HCT116 (cell line): Measurements from ENCODE around the gene MYH11. TPM values are rescaled to one million over a fixed set of nuclear protein-coding genes. Genes with fewer than 3 reads are reported as not detected.

Experiments
- ATAC-seq: fragments of 200-7000 bp; cut with Tn5 transposase; 2 replicates; pipeline ENCODE4 v1.9.1; 2020; ENCODE audit warnings: mild to moderate bottlenecking, moderate library complexity
- BruUV-seq: library from RNA; stranded (reverse); fragments of 400-500 nt; replicated peaks from 2 replicates; lab custom pipeline; 2021; lab: Mats Ljungman, UMichigan
- CTCF ChIA-PET: fragments of 300-600 bp; sonication (Branson Sonifier 250); formaldehyde crosslinking; loops from one replicate; lab custom pipeline; 2021; ENCODE audit warnings: antibody characterized with exemption; lab: Charles Lee
- POLR2A ChIA-PET: fragments of 300-600, 350-600 bp; sonication (Branson Sonifier 250); formaldehyde crosslinking; loops from one replicate; lab custom pipeline; 2021; ENCODE audit warnings: antibody characterized with exemption; lab: Charles Lee
- RAD21 ChIA-PET, 2 experiments: fragments of 300-600 bp; sonication (Branson Sonifier 250); formaldehyde crosslinking; loops; one replicate each; lab custom pipeline; 2023; ENCODE audit warnings: low total read pairs in 2 of 2; ENCODE audit not compliant: uncharacterized antibody in 2 of 2, unreplicated experiment in 2 of 2, low non-redundant PET in 1 of 2; lab: Charles Lee
- DNase-seq: peaks from one replicate; pipeline ENCODE4 v3.0.0-alpha.2; 2010; ENCODE audit warnings: low read depth, low spot score
- H2AFZ ChIP-seq: fragments of 200-600 bp; shearing (Covaris generic), sonication (generic); 2 replicates; pipeline ENCODE4 v1.6.1; 2017; ENCODE audit warnings: low read depth, mixed run types, mixed read lengths, antibody characterized with exemption, low read length; ENCODE audit not compliant: poor library complexity, severe bottlenecking
- H3K27ac ChIP-seq: 2 replicates; pipeline ENCODE4 v1.5.1; 2012; ENCODE audit warnings: low read depth, low read length
- H3K27me3 ChIP-seq: fragments of 200-600 bp; sonication (generic); 2 replicates; pipeline ENCODE4 v1.6.1; 2016; ENCODE audit warnings: mixed run types, low read length, mixed read lengths; ENCODE audit not compliant: insufficient read depth
- H3K36me3 ChIP-seq, 2 experiments: fragments of 200-500 bp in 1 of 2; fragments of 200-600 bp in 1 of 2; sonication (Bioruptor generic) in 1 of 2; sonication (generic) in 1 of 2; 2 replicates each; pipeline versions ENCODE4 v1.5.1 to v1.6.1; 2014 to 2016; ENCODE audit warnings: low read length in 2 of 2, inconsistent platforms in 1 of 2, mixed read lengths in 1 of 2, mixed run types in 1 of 2; ENCODE audit not compliant: insufficient read depth in 2 of 2, control insufficient read depth in 1 of 2
- H3K4me1 ChIP-seq, 2 experiments: fragments of 200-600 bp in 1 of 2; sonication (generic) in 1 of 2; 2 replicates each; pipeline versions ENCODE4 v1.5.1 to v1.6.1; 2012 to 2017; ENCODE audit warnings: low read length in 2 of 2, inconsistent platforms in 1 of 2, mild to moderate bottlenecking in 1 of 2, mixed read lengths in 1 of 2, mixed run types in 1 of 2, moderate library complexity in 1 of 2; ENCODE audit not compliant: insufficient read depth in 2 of 2, control insufficient read depth in 1 of 2
- H3K4me2 ChIP-seq: fragments of 200-600 bp; sonication (generic); 2 replicates; pipeline ENCODE4 v1.6.1; 2017; ENCODE audit warnings: mixed run types, low read length, mixed read lengths
- H3K4me3 ChIP-seq, 2 experiments: fragments of 200-600 bp in 1 of 2; sonication (generic) in 1 of 2; replicated peaks in 1 of 2; 2 replicates each; pipeline ENCODE4 v1.5.1; 2011 to 2016; ENCODE audit warnings: low read length in 2 of 2, control low read depth in 1 of 2, low read depth in 1 of 2, mild to moderate bottlenecking in 1 of 2, mixed read lengths in 1 of 2, mixed run types in 1 of 2
- H3K79me2 ChIP-seq: fragments of 200-600 bp; sonication (generic); 2 replicates; pipeline ENCODE4 v1.6.1; 2017; ENCODE audit warnings: mild to moderate bottlenecking, mixed run types, low read length, moderate library complexity, mixed read lengths; ENCODE audit not compliant: insufficient read depth
- H3K9ac ChIP-seq: fragments of 200-600 bp; sonication (generic); 2 replicates; pipeline ENCODE4 v1.6.1; 2016; ENCODE audit warnings: low read length, mixed read lengths
- H3K9me2 ChIP-seq: fragments of 200-600 bp; sonication (generic), shearing (Covaris generic); 2 replicates; pipeline ENCODE4 v1.6.1; 2017; ENCODE audit warnings: mixed run types, mild to moderate bottlenecking, moderate library complexity; ENCODE audit not compliant: insufficient read depth
- H3K9me3 ChIP-seq, 2 experiments: fragments of 200-500 bp in 1 of 2; fragments of 200-600 bp in 1 of 2; sonication (Bioruptor generic) in 1 of 2; sonication (generic) in 1 of 2; 2 replicates each; pipeline ENCODE4 v1.6.1; 2014 to 2017; ENCODE audit warnings: low read length in 2 of 2, mixed read lengths in 2 of 2, inconsistent platforms in 1 of 2, low read depth in 1 of 2, mild to moderate bottlenecking in 1 of 2, mixed run types in 1 of 2, moderate library complexity in 1 of 2; ENCODE audit not compliant: control insufficient read depth in 1 of 2, insufficient read depth in 1 of 2
- H4K20me1 ChIP-seq: fragments of 200-600 bp; sonication (generic), shearing (Covaris generic); 2 replicates; pipeline ENCODE4 v1.6.1; 2017; ENCODE audit warnings: mixed run types, mild to moderate bottlenecking, moderate library complexity; ENCODE audit not compliant: insufficient read depth
- CBX3 ChIP-seq: IDR thresholded peaks from 2 replicates; pipeline ENCODE4 v1.6.1; 2012; ENCODE audit warnings: low read depth
- CEBPB ChIP-seq: IDR thresholded peaks from 2 replicates; pipeline ENCODE4 v1.6.1; 2012; ENCODE audit warnings: low read depth
- ELF1 ChIP-seq: IDR thresholded peaks from 2 replicates; pipeline ENCODE4 v1.6.1; 2012; ENCODE audit warnings: low read depth, borderline replicate concordance
- EZH2 ChIP-seq: fragments of 200-600 bp; sonication (generic); IDR thresholded peaks from 2 replicates; pipeline ENCODE4 v1.6.1; 2017; ENCODE audit warnings: antibody characterized with exemption, mixed run types
- EZH2phosphoT487 ChIP-seq: fragments of 200-600 bp; IDR thresholded peaks from 2 replicates; pipeline ENCODE4 v1.6.1; 2018; ENCODE audit warnings: antibody characterized with exemption, borderline replicate concordance
- FOSL1 ChIP-seq: IDR thresholded peaks from 2 replicates; pipeline ENCODE4 v1.6.1; 2012; ENCODE audit warnings: low read depth
- JUND ChIP-seq: IDR thresholded peaks from 2 replicates; pipeline ENCODE4 v1.6.1; 2012
- POLR2A ChIP-seq: IDR thresholded peaks from 2 replicates; pipeline ENCODE4 v1.7.0; 2011; ENCODE audit warnings: borderline replicate concordance; ENCODE audit not compliant: insufficient read depth, insufficient read length; ENCODE audit errors: extremely low read depth
- RAD21 ChIP-seq: IDR thresholded peaks from 2 replicates; pipeline ENCODE4 v1.6.1; 2012; ENCODE audit warnings: low read depth, mild to moderate bottlenecking
- SIN3A ChIP-seq: IDR thresholded peaks from 2 replicates; pipeline ENCODE4 v1.6.1; 2012; ENCODE audit warnings: low read depth
- SRF ChIP-seq: IDR thresholded peaks from 2 replicates; pipeline ENCODE4 v1.6.1; 2012; ENCODE audit warnings: low read depth
- TCF7L2 ChIP-seq: IDR thresholded peaks from 2 replicates; pipeline ENCODE4 v1.7.0; 2011; ENCODE audit warnings: borderline replicate concordance, inconsistent platforms; ENCODE audit not compliant: insufficient read depth, insufficient read length; ENCODE audit errors: extremely low read depth
- YY1 ChIP-seq: IDR thresholded peaks from 2 replicates; pipeline ENCODE4 v1.6.1; 2011; ENCODE audit warnings: low read length, low read depth, moderate library complexity, mild to moderate bottlenecking; ENCODE audit not compliant: insufficient replicate concordance; ENCODE audit errors: extremely low read depth
- ZFX ChIP-seq: fragments of 450-650 bp; IDR thresholded peaks from 2 replicates; pipeline ENCODE4 v1.6.1; 2017
- ZNF274 ChIP-seq: fragments of 200-500 bp; sonication (Bioruptor generic); IDR thresholded peaks from 2 replicates; pipeline ENCODE4 v1.6.1; 2014; ENCODE audit warnings: mild to moderate bottlenecking, low read depth, low read length, inconsistent platforms
- intact Hi-C: fragments of 100-400 bp; cut with micrococcal nuclease; formaldehyde crosslinking; loops from 2 replicates; pipeline ENCODE4 v1.10.0; 2022
- total RNA-seq: library from RNA; stranded (reverse); gene quantifications from one replicate; pipeline ENCODE4 v1.2.1, GENCODE V29; 2021; ENCODE audit not compliant: unreplicated experiment
- TF ChIP-seq, protein P1 (sequence below), 3 experiments: fragments of 200-600 bp in 1 of 3; sonication (generic) in 1 of 3; IDR thresholded peaks in 2 of 3; conservative IDR thresholded peaks in 1 of 3; 2 replicates each; pipeline ENCODE4 v1.5.1; 2012 to 2017; ENCODE audit warnings: low read depth in 2 of 3, low read length in 2 of 3, antibody characterized with exemption in 1 of 3, borderline replicate concordance in 1 of 3, control low read depth in 1 of 3, mild to moderate bottlenecking in 1 of 3, mixed read lengths in 1 of 3, mixed run types in 1 of 3, moderate library complexity in 1 of 3; ENCODE audit not compliant: insufficient read depth in 1 of 3
- TF ChIP-seq, protein P2 (sequence below): IDR thresholded peaks from 2 replicates; pipeline ENCODE4 v1.6.1; 2012; ENCODE audit warnings: low read depth
- TF ChIP-seq, protein P3 (sequence below): IDR thresholded peaks from 2 replicates; pipeline ENCODE4 v1.6.1; 2012
- TF ChIP-seq, protein P4 (sequence below): IDR thresholded peaks from 2 replicates; pipeline ENCODE4 v1.6.1; 2012

The MYH11 gene
- total RNA-seq, 1 experiment from 2014 or later, result 0.61 TPM

DNA sequence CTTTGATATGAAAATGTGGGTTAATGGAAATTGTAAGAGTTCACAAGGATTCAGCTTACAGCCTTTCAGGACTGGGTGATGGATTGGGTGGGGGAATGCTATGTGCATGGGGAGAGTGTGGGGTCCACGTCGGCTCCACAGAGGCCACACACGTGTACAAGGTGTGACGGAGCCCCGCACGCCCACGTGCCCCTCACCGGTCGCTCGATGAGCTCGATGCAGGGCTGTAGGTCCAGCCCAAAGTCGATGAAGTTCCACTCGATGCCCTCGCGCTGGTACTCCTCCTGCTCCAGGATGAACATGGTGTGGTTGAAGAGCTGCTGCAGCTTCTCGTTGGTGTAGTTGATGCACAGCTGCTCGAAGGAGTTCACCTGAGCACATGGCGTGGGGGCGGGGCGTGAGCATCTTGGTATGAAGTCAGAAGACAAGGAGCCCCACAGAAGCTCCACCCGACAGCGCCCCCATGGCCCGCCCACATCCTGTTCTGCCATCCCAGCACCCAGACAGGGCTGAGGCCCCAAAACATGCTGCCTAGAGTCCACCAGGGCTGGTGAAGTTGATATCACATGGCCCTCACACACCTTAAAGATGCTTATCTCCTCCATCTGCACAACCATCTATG is 99.1 kb downstream of the MYH11 start:
- Histone ChIP-seq H3K27ac (no peak overlapping the region), H3K4me2 (no peak overlapping the region), H3K79me2 (no peaks in the 10 kb centered on the region), H3K9me3 (no peaks in the 10 kb centered on the region), H3K4me1 (no peaks in the 10 kb centered on the region; a peak in 1 of 4 replicates), H3K4me3 (no peak overlapping the region), H3K9me2 (no peaks in the 10 kb centered on the region), H3K36me3 (no peaks in the 10 kb centered on the region), H3K9ac (no peak overlapping the region), H3K27me3 (no peaks in the 10 kb centered on the region), H2AFZ (no peak overlapping the region), H4K20me1 (no peaks in the 10 kb centered on the region)
- intact Hi-C loops, result no loop called here
- ATAC-seq (no peak), DNase-seq (no peak)
- ChIA-PET POLR2A (no interaction called here), CTCF (no interaction called here), RAD21 (interaction anchor here in 1 of 2 experiments (0.6 kb wide), 1 partner anchor 330 kb away, joined by 3 read pairs; no protein-coding TSS in a partner anchor)
- no TSS peak for BruUV-seq
- TF ChIP-seq, protein P1, sequence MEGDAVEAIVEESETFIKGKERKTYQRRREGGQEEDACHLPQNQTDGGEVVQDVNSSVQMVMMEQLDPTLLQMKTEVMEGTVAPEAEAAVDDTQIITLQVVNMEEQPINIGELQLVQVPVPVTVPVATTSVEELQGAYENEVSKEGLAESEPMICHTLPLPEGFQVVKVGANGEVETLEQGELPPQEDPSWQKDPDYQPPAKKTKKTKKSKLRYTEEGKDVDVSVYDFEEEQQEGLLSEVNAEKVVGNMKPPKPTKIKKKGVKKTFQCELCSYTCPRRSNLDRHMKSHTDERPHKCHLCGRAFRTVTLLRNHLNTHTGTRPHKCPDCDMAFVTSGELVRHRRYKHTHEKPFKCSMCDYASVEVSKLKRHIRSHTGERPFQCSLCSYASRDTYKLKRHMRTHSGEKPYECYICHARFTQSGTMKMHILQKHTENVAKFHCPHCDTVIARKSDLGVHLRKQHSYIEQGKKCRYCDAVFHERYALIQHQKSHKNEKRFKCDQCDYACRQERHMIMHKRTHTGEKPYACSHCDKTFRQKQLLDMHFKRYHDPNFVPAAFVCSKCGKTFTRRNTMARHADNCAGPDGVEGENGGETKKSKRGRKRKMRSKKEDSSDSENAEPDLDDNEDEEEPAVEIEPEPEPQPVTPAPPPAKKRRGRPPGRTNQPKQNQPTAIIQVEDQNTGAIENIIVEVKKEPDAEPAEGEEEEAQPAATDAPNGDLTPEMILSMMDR (IDR thresholded peaks at IDR 0.05 in 2 of 3, conservative IDR thresholded peaks at IDR 0.05 in 1 of 3; ENCODE audit: borderline replicate concordance in 1 of 3, insufficient read depth in 1 of 3, low read depth in 2 of 3, low read length in 2 of 3), result no peak
- TF ChIP-seq CEBPB (no peak), CBX3 (no peak), JUND (no peak), FOSL1 (no peak), ELF1 (no peak), EZH2phosphoT487 (no peak), ZFX (no peak), ZNF274 (no peak), RAD21 (no peak), YY1 (no peak), EZH2 (no peak), TCF7L2 (no peak), SRF (no peak), POLR2A (no peak), SIN3A (no peak)
- TF ChIP-seq, protein P2, sequence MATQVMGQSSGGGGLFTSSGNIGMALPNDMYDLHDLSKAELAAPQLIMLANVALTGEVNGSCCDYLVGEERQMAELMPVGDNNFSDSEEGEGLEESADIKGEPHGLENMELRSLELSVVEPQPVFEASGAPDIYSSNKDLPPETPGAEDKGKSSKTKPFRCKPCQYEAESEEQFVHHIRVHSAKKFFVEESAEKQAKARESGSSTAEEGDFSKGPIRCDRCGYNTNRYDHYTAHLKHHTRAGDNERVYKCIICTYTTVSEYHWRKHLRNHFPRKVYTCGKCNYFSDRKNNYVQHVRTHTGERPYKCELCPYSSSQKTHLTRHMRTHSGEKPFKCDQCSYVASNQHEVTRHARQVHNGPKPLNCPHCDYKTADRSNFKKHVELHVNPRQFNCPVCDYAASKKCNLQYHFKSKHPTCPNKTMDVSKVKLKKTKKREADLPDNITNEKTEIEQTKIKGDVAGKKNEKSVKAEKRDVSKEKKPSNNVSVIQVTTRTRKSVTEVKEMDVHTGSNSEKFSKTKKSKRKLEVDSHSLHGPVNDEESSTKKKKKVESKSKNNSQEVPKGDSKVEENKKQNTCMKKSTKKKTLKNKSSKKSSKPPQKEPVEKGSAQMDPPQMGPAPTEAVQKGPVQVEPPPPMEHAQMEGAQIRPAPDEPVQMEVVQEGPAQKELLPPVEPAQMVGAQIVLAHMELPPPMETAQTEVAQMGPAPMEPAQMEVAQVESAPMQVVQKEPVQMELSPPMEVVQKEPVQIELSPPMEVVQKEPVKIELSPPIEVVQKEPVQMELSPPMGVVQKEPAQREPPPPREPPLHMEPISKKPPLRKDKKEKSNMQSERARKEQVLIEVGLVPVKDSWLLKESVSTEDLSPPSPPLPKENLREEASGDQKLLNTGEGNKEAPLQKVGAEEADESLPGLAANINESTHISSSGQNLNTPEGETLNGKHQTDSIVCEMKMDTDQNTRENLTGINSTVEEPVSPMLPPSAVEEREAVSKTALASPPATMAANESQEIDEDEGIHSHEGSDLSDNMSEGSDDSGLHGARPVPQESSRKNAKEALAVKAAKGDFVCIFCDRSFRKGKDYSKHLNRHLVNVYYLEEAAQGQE, result no peak
- TF ChIP-seq, protein P3, sequence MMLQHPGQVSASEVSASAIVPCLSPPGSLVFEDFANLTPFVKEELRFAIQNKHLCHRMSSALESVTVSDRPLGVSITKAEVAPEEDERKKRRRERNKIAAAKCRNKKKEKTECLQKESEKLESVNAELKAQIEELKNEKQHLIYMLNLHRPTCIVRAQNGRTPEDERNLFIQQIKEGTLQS, result no peak
- TF ChIP-seq, protein P4, sequence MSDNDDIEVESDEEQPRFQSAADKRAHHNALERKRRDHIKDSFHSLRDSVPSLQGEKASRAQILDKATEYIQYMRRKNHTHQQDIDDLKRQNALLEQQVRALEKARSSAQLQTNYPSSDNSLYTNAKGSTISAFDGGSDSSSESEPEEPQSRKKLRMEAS, result no peak
